Endothelial cell of umbilical vein (primary cell): ENCODE results near the gene FCAR. TPM values are rescaled to one million over a fixed set of nuclear protein-coding genes. Genes with fewer than 3 reads are reported as not detected.
"Not testable (repeated sequence)": the region's sequence is repeated elsewhere in the genome, so short reads cannot be mapped to it uniquely, and the experiment has no call there.

Source experiments
- BruUV-seq: library from RNA; stranded (reverse); fragments of 400-500 nt; replicated peaks from 2 replicates; lab custom pipeline; 2021; lab: Mats Ljungman, UMichigan
- CTCF ChIA-PET: fragments of 300-600, 350-600 bp; sonication (Branson Sonifier 250); formaldehyde crosslinking; loops from one replicate; lab custom pipeline; 2021; ENCODE audit warnings: antibody characterized with exemption, inconsistent platforms; lab: Charles Lee
- POLR2A ChIA-PET: fragments of 300-600, 350-600 bp; sonication (Branson Sonifier 250); formaldehyde crosslinking; loops from one replicate; lab custom pipeline; 2021; ENCODE audit warnings: antibody characterized with exemption, inconsistent platforms; lab: Charles Lee
- DNase-seq: peaks from one replicate; pipeline ENCODE4 v3.0.0-alpha.2; 2011; ENCODE audit warnings: low read depth, low spot score
- FAIRE-seq: peaks from 2 replicates; lab custom pipeline; 2011; peaks lifted over from hg19 to GRCh38; lab: Jason Lieb, UNC
- H2AFZ ChIP-seq: 2 replicates; pipeline ENCODE4 v1.6.0; 2012; ENCODE audit warnings: low read depth, low read length, control low read depth, inconsistent platforms
- H3K27ac ChIP-seq: 2 replicates; pipeline ENCODE4 v1.5.1; 2011; ENCODE audit warnings: low read depth, mild to moderate bottlenecking, control low read depth, low read length, moderate library complexity; ENCODE audit not compliant: insufficient read depth
- H3K27me3 ChIP-seq, 2 experiments: 2 replicates each; pipeline versions ENCODE4 v1.6.0 to v1.6.1; 2011; ENCODE audit warnings: low read length in 2 of 2, mixed read lengths in 1 of 2; ENCODE audit not compliant: control insufficient read depth in 2 of 2, insufficient read depth in 2 of 2
- H3K36me3 ChIP-seq, 2 experiments: 2 replicates in 1 of 2; 3 replicates in 1 of 2; pipeline ENCODE4 v1.5.1; 2011; ENCODE audit warnings: low read length in 2 of 2, mild to moderate bottlenecking in 1 of 2, moderate library complexity in 1 of 2; ENCODE audit not compliant: control insufficient read depth in 2 of 2, insufficient read depth in 2 of 2; ENCODE audit errors: extremely low read depth in 1 of 2
- H3K4me1 ChIP-seq: 3 replicates; pipeline ENCODE4 v1.5.1; 2011; ENCODE audit warnings: mild to moderate bottlenecking, low read length; ENCODE audit not compliant: control insufficient read depth, insufficient read depth; ENCODE audit errors: extremely low read depth
- H3K4me2 ChIP-seq: 2 replicates; pipeline ENCODE4 v1.6.1; 2011; ENCODE audit warnings: low read length, control low read depth, mixed read lengths; ENCODE audit not compliant: insufficient read depth
- H3K4me3 ChIP-seq, 3 experiments: fragments of 200-600 bp in 1 of 3; sonication (generic), shearing (Covaris generic) in 1 of 3; replicated peaks in 1 of 3; 2 replicates each; pipeline ENCODE4 v1.5.1; 2011 to 2016; ENCODE audit warnings: control low read depth in 3 of 3, low read length in 3 of 3, mild to moderate bottlenecking in 2 of 3, inconsistent platforms in 1 of 3, low read depth in 1 of 3, moderate library complexity in 1 of 3; ENCODE audit not compliant: insufficient read depth in 1 of 3
- H3K79me2 ChIP-seq: 2 replicates; pipeline ENCODE4 v1.6.0; 2012; ENCODE audit warnings: low read length, inconsistent platforms; ENCODE audit not compliant: control insufficient read depth, insufficient read depth
- H3K9ac ChIP-seq: replicated peaks from 2 replicates; pipeline ENCODE3; 2011; ENCODE audit warnings: low read length, control low read depth; ENCODE audit not compliant: insufficient read depth; ENCODE audit errors: extremely low read depth
- H3K9me1 ChIP-seq: replicated peaks from 3 replicates; pipeline ENCODE4 v1.6.0; 2011; ENCODE audit warnings: mild to moderate bottlenecking, low read length; ENCODE audit not compliant: control insufficient read depth, insufficient read depth; ENCODE audit errors: extremely low read depth
- H3K9me3 ChIP-seq: replicated peaks from 2 replicates; pipeline ENCODE4 v1.5.1; 2012; ENCODE audit warnings: low read length, inconsistent platforms; ENCODE audit not compliant: control insufficient read depth, insufficient read depth
- H4K20me1 ChIP-seq: replicated peaks from 2 replicates; pipeline ENCODE3; 2011; ENCODE audit warnings: mild to moderate bottlenecking, low read length; ENCODE audit not compliant: control insufficient read depth, insufficient read depth; ENCODE audit errors: extremely low read depth
- dilution Hi-C: fragments of 300-500 bp; cut with MboI; formaldehyde crosslinking; loops from one replicate; pipeline ENCODE4 v1.15.0; 2019; ENCODE audit warnings: low sequenced_read_pairs; ENCODE audit not compliant: extremely low pct_ligation_motif_present
- intact Hi-C: fragments of 100-400 bp; cut with micrococcal nuclease; formaldehyde crosslinking; loops from one replicate; pipeline ENCODE4 v1.10.0; 2022
- polyA plus RNA-seq, 4 experiments: library from polyadenylated mRNA; depleted of rRNA in 3 of 4; stranded (reverse) in 3 of 4; unstranded in 1 of 4; fragments of >200 nt; gene quantifications; 2 replicates each; pipeline versions ENCODE4 v1.2.1 to v1.2.3, GENCODE V29; 2011 to 2012; ENCODE audit warnings: missing spikeins in 1 of 4
- total RNA-seq: library from RNA; stranded (reverse); gene quantifications from 2 replicates; pipeline ENCODE4 v1.2.3, GENCODE V29; 2021

FCAR gene
- total and polyA plus RNA-seq, 2 donors (not counting 3 experiments of a cell fraction or from before 2014, with no cell fraction given), result not detected

- dilution Hi-C loops, FAIRE-seq, H2AFZ ChIP-seq: not testable (repeated sequence)
These were observed 48.7 kb upstream of the FCAR start for GRCh38 chr19:54825326-54825725.

GRCh38 chr19:54828064-54828463 is 46.0 kb upstream of the FCAR start:
- H3K9ac ChIP-seq, H3K4me2 ChIP-seq, H3K36me3 ChIP-seq, dilution Hi-C loops, H3K27me3 ChIP-seq, POLR2A ChIA-PET, H4K20me1 ChIP-seq, intact Hi-C loops, H3K4me3 ChIP-seq, DNase-seq, H3K79me2 ChIP-seq, H3K9me3 ChIP-seq, FAIRE-seq, H2AFZ ChIP-seq, BruUV-seq, H3K9me1 ChIP-seq, CTCF ChIA-PET, H3K4me1 ChIP-seq, H3K27ac ChIP-seq: not testable (repeated sequence)

More at GRCh38 chr19:54825326-54825725, 48.7 kb upstream of the FCAR start:
- H3K4me1 ChIP-seq, POLR2A ChIA-PET, DNase-seq, CTCF ChIA-PET, H3K4me2 ChIP-seq, H3K27me3 ChIP-seq, intact Hi-C loops, H3K9me3 ChIP-seq, H3K27ac ChIP-seq, H4K20me1 ChIP-seq, H3K9me1 ChIP-seq, H3K79me2 ChIP-seq, H3K9ac ChIP-seq, H3K36me3 ChIP-seq, H3K4me3 ChIP-seq, BruUV-seq: not testable (repeated sequence)

- BruUV-seq, H3K36me3 ChIP-seq, H3K4me1 ChIP-seq, H3K9me3 ChIP-seq, H3K27ac ChIP-seq, H3K9me1 ChIP-seq, dilution Hi-C loops, intact Hi-C loops, H2AFZ ChIP-seq, FAIRE-seq, H3K9ac ChIP-seq, DNase-seq, H4K20me1 ChIP-seq, H3K79me2 ChIP-seq, H3K4me2 ChIP-seq, POLR2A ChIA-PET, H3K27me3 ChIP-seq, H3K4me3 ChIP-seq, CTCF ChIA-PET: not testable (repeated sequence)
These were observed 41.5 kb upstream of the FCAR start, which contains the start of gene KIR2DS4 for GRCh38 chr19:54832496-54832895. TSS of gene KIR2DS4 (plus strand) at chr19:54832676.

GRCh38 chr19:54835126-54835525 is 38.9 kb upstream of the FCAR start:
- H4K20me1 ChIP-seq, H3K9ac ChIP-seq, H3K27me3 ChIP-seq, DNase-seq, CTCF ChIA-PET, H3K36me3 ChIP-seq, H2AFZ ChIP-seq, BruUV-seq, H3K4me2 ChIP-seq, H3K27ac ChIP-seq, dilution Hi-C loops, POLR2A ChIA-PET, intact Hi-C loops, H3K9me1 ChIP-seq, H3K4me1 ChIP-seq, H3K79me2 ChIP-seq, H3K4me3 ChIP-seq, H3K9me3 ChIP-seq, FAIRE-seq: not testable (repeated sequence)
